Fibroblast of mammary gland (primary cell): ENCODE measurements around the gene TBCD.

Experiments used
- DNase-seq: peaks from one replicate; pipeline ENCODE4 v3.0.0-alpha.2; 2010; ENCODE audit warnings: low read depth
- H3K4me3 ChIP-seq: 2 replicates; pipeline ENCODE4 v1.5.1; 2011; ENCODE audit warnings: low read depth, mild to moderate bottlenecking, low read length, moderate library complexity; ENCODE audit not compliant: control insufficient read depth
- TF ChIP-seq, protein P1 (sequence below): conservative IDR thresholded peaks from 2 replicates; pipeline ENCODE4 v1.5.1; 2011; ENCODE audit warnings: low read depth, low read length, inconsistent platforms; ENCODE audit not compliant: control insufficient read depth, insufficient read depth

Gene TBCD

GRCh38 chr17:82794781-82795482 lies 43.1 kb downstream of the TBCD start:
- peak; percentile 58 for DNase-seq

DNA sequence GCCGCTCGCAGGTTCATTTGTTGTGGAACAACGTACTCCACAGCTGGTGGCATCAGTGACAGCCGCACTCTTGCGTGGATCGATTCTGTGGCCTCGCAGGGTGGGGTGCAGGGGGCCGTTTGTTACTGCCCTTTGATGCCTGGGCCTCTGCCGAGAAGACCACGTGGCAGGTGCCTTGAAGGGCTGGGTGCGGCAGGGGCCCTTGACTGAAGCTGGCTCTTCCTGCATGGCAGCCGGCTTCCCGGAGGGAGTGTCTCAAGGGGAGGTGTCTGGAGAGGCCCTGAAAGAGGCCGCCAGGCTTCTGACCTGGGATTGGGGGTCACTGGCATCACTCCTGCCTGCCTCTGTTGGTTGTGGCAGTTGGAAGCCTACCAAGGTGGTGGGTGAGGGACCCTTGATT lies 43.8 kb downstream of the TBCD start:
- DNase-seq, result no peak
- TF ChIP-seq, protein P1, sequence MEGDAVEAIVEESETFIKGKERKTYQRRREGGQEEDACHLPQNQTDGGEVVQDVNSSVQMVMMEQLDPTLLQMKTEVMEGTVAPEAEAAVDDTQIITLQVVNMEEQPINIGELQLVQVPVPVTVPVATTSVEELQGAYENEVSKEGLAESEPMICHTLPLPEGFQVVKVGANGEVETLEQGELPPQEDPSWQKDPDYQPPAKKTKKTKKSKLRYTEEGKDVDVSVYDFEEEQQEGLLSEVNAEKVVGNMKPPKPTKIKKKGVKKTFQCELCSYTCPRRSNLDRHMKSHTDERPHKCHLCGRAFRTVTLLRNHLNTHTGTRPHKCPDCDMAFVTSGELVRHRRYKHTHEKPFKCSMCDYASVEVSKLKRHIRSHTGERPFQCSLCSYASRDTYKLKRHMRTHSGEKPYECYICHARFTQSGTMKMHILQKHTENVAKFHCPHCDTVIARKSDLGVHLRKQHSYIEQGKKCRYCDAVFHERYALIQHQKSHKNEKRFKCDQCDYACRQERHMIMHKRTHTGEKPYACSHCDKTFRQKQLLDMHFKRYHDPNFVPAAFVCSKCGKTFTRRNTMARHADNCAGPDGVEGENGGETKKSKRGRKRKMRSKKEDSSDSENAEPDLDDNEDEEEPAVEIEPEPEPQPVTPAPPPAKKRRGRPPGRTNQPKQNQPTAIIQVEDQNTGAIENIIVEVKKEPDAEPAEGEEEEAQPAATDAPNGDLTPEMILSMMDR, result no peak
- no peak overlapping the region for H3K4me3 ChIP-seq

More at GRCh38 chr17:82794781-82795482, 43.1 kb downstream of the TBCD start:
- TF ChIP-seq, protein P1, result no peak
- no peak overlapping the region for H3K4me3 ChIP-seq

DNA sequence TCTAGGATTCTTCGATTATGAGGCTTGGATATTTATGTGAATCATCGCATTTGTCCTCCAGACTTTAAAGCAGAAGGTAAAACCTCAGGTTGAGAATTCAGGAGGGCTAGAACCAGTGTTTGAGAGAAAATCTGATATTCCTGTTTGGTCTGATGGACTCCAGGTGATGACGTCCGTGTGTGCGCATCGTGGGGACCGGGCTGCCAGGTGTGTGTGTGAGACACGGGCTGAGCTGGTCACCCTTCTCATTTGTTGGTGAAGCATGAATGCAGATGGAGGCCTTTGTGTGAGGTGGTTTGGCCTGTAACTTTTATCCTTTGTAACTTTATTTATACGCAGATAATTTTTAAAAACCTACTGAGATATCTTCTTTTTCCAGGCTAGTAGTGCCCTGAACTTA lies 45.2 kb downstream of the TBCD start:
- H3K4me3 ChIP-seq, result no peak overlapping the region
- no peak for DNase-seq
- TF ChIP-seq, protein P1, result no peak

DNA sequence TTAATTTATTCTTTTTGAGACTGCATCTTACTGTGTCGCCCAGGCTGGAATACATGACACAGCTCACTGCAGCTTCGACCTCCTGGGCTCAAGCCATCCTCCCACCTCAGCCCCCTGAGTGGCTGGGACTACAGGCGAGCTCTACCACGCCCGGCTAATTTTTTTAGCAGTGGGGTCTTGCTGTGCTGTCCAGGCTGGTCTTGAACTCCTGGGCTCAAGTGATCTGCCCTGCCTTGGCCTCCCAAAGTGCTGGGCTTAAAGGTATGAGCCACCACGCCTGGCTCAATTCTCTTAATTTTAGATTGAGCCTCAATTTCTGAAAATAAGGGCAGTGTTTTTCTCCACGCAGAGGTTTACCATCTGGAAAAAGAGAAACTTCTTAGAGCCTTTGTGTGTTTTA lies 46.9 kb downstream of the TBCD start:
- TF ChIP-seq, protein P1, result no peak
- DNase-seq, result no peak

DNA sequence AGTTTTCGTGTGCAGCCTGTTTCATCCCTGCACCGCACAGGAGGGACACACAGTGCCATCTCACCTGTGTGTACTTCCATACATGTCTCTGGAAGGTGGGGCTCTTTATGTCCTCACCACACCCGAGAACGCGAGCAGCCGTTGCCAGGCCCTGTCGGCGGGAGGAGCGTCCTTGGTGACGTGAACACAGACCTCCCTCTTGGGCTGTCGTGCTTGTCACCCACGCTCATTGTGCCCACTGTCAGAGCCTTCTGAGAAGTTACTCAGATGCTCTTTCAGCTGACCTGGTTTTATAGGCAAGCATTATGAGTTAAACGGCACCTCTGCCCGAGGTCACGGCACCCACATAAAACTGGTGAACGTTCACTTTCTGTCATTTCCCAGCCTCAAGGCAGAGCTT lies 47.7 kb downstream of the TBCD start:
- H3K4me3 ChIP-seq, result no peak overlapping the region
- TF ChIP-seq, protein P1, result no peak
- DNase-seq, result no peak

More for the DNA sequence above, 46.9 kb downstream of the TBCD start:
- H3K4me3 ChIP-seq, result no peak overlapping the region

GRCh38 chr17:82800885-82801284 lies 49.0 kb downstream of the TBCD start:
- H3K4me3 ChIP-seq, result no peak overlapping the region
- no peak for DNase-seq
- TF ChIP-seq, protein P1, result no peak
